Natural killer cell (primary cell): Measurements from ENCODE around the gene PADI2. TPM values are rescaled to one million over a fixed set of nuclear protein-coding genes. Genes with fewer than 3 reads are reported as not detected.

ENCODE experiments used
- ATAC-seq, 3 donors: fragments of 150-1000 bp in 2 of 3; fragments of 200-7000 bp in 1 of 3; cut with Tn5 transposase; 1 replicate in 1 of 3; 2 replicates in 2 of 3; pipeline ENCODE4 v1.10.0; 2021; ENCODE audit warnings: mild to moderate bottlenecking in 2 of 3, moderate library complexity in 2 of 3
- DNase-seq, 2 donors: peaks; one replicate each; pipeline versions ENCODE4 v3.0.0 to v3.0.0-alpha.2; 2013 to 2021; ENCODE audit warnings: mixed read lengths in 1 of 2
- H3K27ac ChIP-seq: one replicate; pipeline ENCODE4 v1.5.1; 2013; ENCODE audit warnings: mild to moderate bottlenecking, low read length
- H3K27me3 ChIP-seq: one replicate; pipeline ENCODE4 v1.6.1; 2013; ENCODE audit warnings: low read length; ENCODE audit not compliant: control insufficient read depth, insufficient read depth
- H3K36me3 ChIP-seq: one replicate; pipeline ENCODE4 v1.6.1; 2013; ENCODE audit warnings: low read length; ENCODE audit not compliant: control insufficient read depth, insufficient read depth
- H3K4me1 ChIP-seq: one replicate; pipeline ENCODE4 v1.6.1; 2013; ENCODE audit warnings: low read length; ENCODE audit not compliant: control insufficient read depth, insufficient read depth
- H3K4me3 ChIP-seq: one replicate; pipeline ENCODE4 v1.5.1; 2013; ENCODE audit warnings: low read length
- H3K9me3 ChIP-seq: one replicate; pipeline ENCODE4 v1.6.1; 2013; ENCODE audit warnings: low read length; ENCODE audit not compliant: control insufficient read depth, insufficient read depth
- H3K27ac Mint-ChIP-seq, 2 donors: one replicate each; pipeline ENCODE4 v1.8.0; 2022; ENCODE audit warnings: mild to moderate bottlenecking in 2 of 2, mixed read lengths in 2 of 2, moderate library complexity in 1 of 2
- H3K27me3 Mint-ChIP-seq, 2 donors: one replicate each; pipeline ENCODE4 v1.8.0; 2022; ENCODE audit warnings: low read depth in 2 of 2, mixed read lengths in 2 of 2
- H3K36me3 Mint-ChIP-seq: one replicate; pipeline ENCODE4 v1.8.0; 2022; ENCODE audit warnings: mixed read lengths
- H3K4me1 Mint-ChIP-seq, 2 donors: one replicate each; pipeline ENCODE4 v1.8.0; 2022; ENCODE audit warnings: mixed read lengths in 2 of 2
- H3K4me3 Mint-ChIP-seq: one replicate; pipeline ENCODE4 v1.8.0; 2022; ENCODE audit warnings: mild to moderate bottlenecking, moderate library complexity, mixed read lengths
- H3K9me3 Mint-ChIP-seq, 2 donors: one replicate each; pipeline ENCODE4 v1.8.0; 2022; ENCODE audit warnings: mixed read lengths in 2 of 2
- WGBS: methylation state at CpG from one replicate; pipeline ENCODE4 v1.1.7; 2013; ENCODE audit warnings: missing lambda C conversion rate; ENCODE audit not compliant: insufficient coverage; 5-methylcytosine and 5-hydroxymethylcytosine counted together
- intact Hi-C: fragments of 100-400 bp; cut with micrococcal nuclease; formaldehyde crosslinking; loops from one replicate; pipeline ENCODE4 v1.14.2; 2022
- total RNA-seq, 4 donors: library from RNA; stranded (reverse); fragments of 120-200 nt in 1 of 4; gene quantifications; one replicate each; pipeline versions ENCODE4 v1.2.3 to v1.2.4, GENCODE V29; 2013 to 2022
- TF ChIP-seq, protein P1 (sequence below): fragments of 200-600 bp; IDR thresholded peaks from one replicate; pipeline ENCODE4 v1.8.0; 2022; ENCODE audit warnings: antibody characterized with exemption

Gene PADI2
- total RNA-seq, 3 donors from 2014 or later (not counting 1 experiment from before 2014, with no cell fraction given) = 0.56 to 2.5 (median 0.88) TPM

DNA sequence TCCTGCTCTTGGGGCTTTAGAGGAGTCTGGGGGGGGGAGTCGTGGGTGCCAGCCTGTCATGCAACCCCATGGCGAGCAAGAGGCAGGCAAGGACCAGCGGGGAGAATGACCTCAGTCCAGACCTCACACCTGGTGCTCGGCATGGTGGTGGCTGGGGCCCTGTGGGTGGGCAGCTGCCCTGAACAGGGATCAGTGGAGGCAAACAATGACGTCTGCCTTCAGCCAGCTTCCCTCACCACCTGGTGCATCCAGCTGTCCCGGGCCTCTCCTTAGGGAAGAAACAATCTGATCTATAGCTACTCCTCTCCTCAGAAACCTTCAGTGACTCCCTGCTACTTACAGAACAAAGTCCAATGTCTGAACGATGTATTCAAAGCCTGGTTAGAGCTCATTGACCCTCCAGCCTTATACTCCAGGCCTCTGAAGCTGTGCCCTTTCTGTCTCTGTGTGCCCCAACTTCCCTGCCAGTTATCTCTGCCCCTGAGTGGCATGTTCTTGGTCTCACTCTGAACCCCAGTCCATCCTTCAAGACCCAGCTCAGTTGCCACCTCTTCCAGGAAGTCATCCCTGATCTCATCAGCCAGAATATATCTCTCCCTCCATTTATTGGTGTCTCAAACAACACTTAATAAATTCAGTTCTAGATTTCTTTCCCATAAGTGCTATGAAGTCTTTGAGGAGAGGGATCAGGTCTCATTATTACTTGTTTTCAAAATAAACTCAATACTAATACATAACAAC is 6.6 kb downstream of the PADI2 start:
- H3K9me3 ChIP-seq = no peaks in the 10 kb centered on the region
- H3K4me1 ChIP-seq = no peaks in the 10 kb centered on the region
- peaks cover 0 to 5% of the 10 kb centered on the region in 2 donors for H3K4me1 Mint-ChIP-seq
- H3K27me3 Mint-ChIP-seq = peaks cover 19 to 22% of the 10 kb centered on the region in 2 donors
- no peak overlapping the region for H3K4me3 ChIP-seq
- no peak overlapping the region for H3K4me3 Mint-ChIP-seq
- 64% methylated on average over 7 of the region's 7 CpGs for WGBS
- no peak overlapping the region for H3K27ac ChIP-seq
- H3K27ac Mint-ChIP-seq = no peak overlapping the region
- TF ChIP-seq, protein P1, sequence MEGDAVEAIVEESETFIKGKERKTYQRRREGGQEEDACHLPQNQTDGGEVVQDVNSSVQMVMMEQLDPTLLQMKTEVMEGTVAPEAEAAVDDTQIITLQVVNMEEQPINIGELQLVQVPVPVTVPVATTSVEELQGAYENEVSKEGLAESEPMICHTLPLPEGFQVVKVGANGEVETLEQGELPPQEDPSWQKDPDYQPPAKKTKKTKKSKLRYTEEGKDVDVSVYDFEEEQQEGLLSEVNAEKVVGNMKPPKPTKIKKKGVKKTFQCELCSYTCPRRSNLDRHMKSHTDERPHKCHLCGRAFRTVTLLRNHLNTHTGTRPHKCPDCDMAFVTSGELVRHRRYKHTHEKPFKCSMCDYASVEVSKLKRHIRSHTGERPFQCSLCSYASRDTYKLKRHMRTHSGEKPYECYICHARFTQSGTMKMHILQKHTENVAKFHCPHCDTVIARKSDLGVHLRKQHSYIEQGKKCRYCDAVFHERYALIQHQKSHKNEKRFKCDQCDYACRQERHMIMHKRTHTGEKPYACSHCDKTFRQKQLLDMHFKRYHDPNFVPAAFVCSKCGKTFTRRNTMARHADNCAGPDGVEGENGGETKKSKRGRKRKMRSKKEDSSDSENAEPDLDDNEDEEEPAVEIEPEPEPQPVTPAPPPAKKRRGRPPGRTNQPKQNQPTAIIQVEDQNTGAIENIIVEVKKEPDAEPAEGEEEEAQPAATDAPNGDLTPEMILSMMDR = no peak
- ATAC-seq (no peak), DNase-seq (no peak)
- H3K27me3 ChIP-seq = no peaks in the 10 kb centered on the region
- H3K9me3 Mint-ChIP-seq = no peaks in the 10 kb centered on the region
- intact Hi-C loops = no loop called here
- no peaks in the 10 kb centered on the region for H3K36me3 Mint-ChIP-seq
- H3K36me3 ChIP-seq = no peaks in the 10 kb centered on the region

DNA sequence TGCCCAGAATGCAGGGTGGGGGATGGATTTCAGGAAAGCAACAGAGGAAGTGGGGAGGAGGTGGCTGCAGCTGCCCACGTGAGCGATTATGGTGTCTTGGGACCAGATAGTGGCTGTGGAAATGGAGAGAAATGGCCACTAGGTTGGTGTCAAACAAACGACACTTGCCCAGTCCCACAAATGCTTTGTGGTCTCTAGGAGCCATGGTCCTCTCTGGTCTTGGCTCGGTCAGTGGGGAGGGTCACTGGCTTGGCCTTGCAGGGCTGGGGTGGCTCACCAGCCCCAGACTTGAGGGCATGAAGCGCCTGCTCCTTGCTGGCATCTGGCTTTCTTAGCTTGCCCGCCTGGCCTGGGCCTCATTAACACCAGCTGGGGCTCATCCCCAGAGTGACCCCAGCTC is 7.2 kb downstream of the PADI2 start:
- no peak overlapping the region for H3K27ac Mint-ChIP-seq
- WGBS = 61% methylated on average over 6 of the region's 6 CpGs
- peaks cover 14 to 19% of the 10 kb centered on the region in 2 donors for H3K27me3 Mint-ChIP-seq
- H3K27me3 ChIP-seq = no peaks in the 10 kb centered on the region
- no peaks in the 10 kb centered on the region for H3K9me3 ChIP-seq
- no peak overlapping the region for H3K27ac ChIP-seq
- ATAC-seq (no peak), DNase-seq (no peak)
- H3K4me3 Mint-ChIP-seq = no peak overlapping the region
- peaks cover 0 to 5% of the 10 kb centered on the region in 2 donors for H3K4me1 Mint-ChIP-seq
- H3K4me3 ChIP-seq = no peak overlapping the region
- H3K4me1 ChIP-seq = no peaks in the 10 kb centered on the region
- no peaks in the 10 kb centered on the region for H3K9me3 Mint-ChIP-seq
- intact Hi-C loops = no loop called here
- H3K36me3 ChIP-seq = no peaks in the 10 kb centered on the region
- TF ChIP-seq, protein P1 = no peak
- H3K36me3 Mint-ChIP-seq = no peaks in the 10 kb centered on the region

DNA sequence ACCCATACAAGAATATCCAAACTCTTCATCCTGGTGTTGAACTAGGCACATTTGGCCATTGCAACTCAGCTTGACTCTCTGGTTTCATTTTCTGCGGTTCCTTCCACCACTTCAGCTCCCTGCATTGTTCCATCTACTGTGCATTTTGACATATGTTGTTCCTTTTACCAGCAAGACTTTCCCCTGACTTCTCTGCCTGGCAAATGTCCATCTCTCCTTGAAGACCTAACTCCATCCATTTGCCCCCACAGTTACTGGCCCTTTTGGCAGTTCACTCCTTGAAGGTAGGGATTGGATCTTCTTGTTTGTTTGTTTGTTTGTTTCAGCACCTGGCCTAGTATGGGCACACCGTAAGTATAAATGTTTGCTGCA is 8.7 kb downstream of the PADI2 start:
- intact Hi-C loops = no loop called here
- no peak overlapping the region for H3K4me3 Mint-ChIP-seq
- peaks cover 3 to 4% of the 10 kb centered on the region in 2 donors for H3K27me3 Mint-ChIP-seq
- TF ChIP-seq, protein P1 = no peak
- peaks cover 0 to 5% of the 10 kb centered on the region in 2 donors for H3K4me1 Mint-ChIP-seq
- H3K36me3 Mint-ChIP-seq = no peaks in the 10 kb centered on the region
- no peak overlapping the region for H3K4me3 ChIP-seq
- DNase-seq = no peak
- no peaks in the 10 kb centered on the region for H3K9me3 ChIP-seq
- H3K27me3 ChIP-seq = no peaks in the 10 kb centered on the region
- no peaks in the 10 kb centered on the region for H3K4me1 ChIP-seq
- no peak overlapping the region for H3K27ac Mint-ChIP-seq
- WGBS = 83% methylated on average over 2 of the region's 2 CpGs
- no peaks in the 10 kb centered on the region for H3K9me3 Mint-ChIP-seq
- ATAC-seq = no peak
- H3K27ac ChIP-seq = no peak overlapping the region
- H3K36me3 ChIP-seq = no peaks in the 10 kb centered on the region
